Liver (tissue), 3 donors: ENCODE results near the gene CHIC2.

Experiments
- CTCF ChIP-seq: fragments of 150-350 bp; IDR thresholded peaks from 2 replicates; pipeline ENCODE4 v1.5.1; 2017; ENCODE audit warnings: improper control_type of control experiment, low read depth, low read length; ENCODE audit not compliant: missing input control
- EGR1 ChIP-seq, 2 donors: IDR thresholded peaks; 2 replicates each; pipeline ENCODE4 v1.6.1; 2016 to 2018; ENCODE audit warnings: antibody characterized with exemption in 2 of 2, low read depth in 2 of 2
- FOXA1 ChIP-seq: IDR thresholded peaks from 2 replicates; pipeline ENCODE4 v1.6.1; 2016; ENCODE audit warnings: antibody characterized with exemption
- GABPA ChIP-seq, 2 donors: IDR thresholded peaks in 1 of 2; conservative IDR thresholded peaks in 1 of 2; 2 replicates each; pipeline ENCODE4 v1.6.1; 2016; ENCODE audit warnings: antibody characterized with exemption in 2 of 2, mild to moderate bottlenecking in 1 of 2, moderate library complexity in 1 of 2
- JUND ChIP-seq, 2 donors: IDR thresholded peaks; 2 replicates each; pipeline ENCODE4 v1.6.1; 2016; ENCODE audit warnings: antibody characterized with exemption in 2 of 2
- MAX ChIP-seq: IDR thresholded peaks from 2 replicates; pipeline ENCODE4 v1.6.1; 2016; ENCODE audit warnings: antibody characterized with exemption
- RAD21 ChIP-seq, 2 donors: IDR thresholded peaks; 2 replicates each; pipeline ENCODE4 v1.6.1; 2016; ENCODE audit warnings: antibody characterized with exemption in 2 of 2, mild to moderate bottlenecking in 2 of 2
- REST ChIP-seq: IDR thresholded peaks from 2 replicates; pipeline ENCODE4 v1.6.1; 2016; ENCODE audit warnings: antibody characterized with exemption, mild to moderate bottlenecking
- RXRA ChIP-seq, 2 donors: IDR thresholded peaks; 2 replicates each; pipeline ENCODE4 v1.6.1; 2017 to 2018; ENCODE audit warnings: antibody characterized with exemption in 2 of 2, mild to moderate bottlenecking in 1 of 2
- SP1 ChIP-seq: IDR thresholded peaks from 2 replicates; pipeline ENCODE4 v1.6.1; 2018; ENCODE audit warnings: antibody characterized with exemption, mild to moderate bottlenecking
- TAF1 ChIP-seq: conservative IDR thresholded peaks from 2 replicates; pipeline ENCODE4 v1.6.1; 2016; ENCODE audit warnings: antibody characterized with exemption, mild to moderate bottlenecking
- ZBTB33 ChIP-seq: IDR thresholded peaks from 2 replicates; pipeline ENCODE4 v1.6.1; 2016; ENCODE audit warnings: antibody characterized with exemption
- donor health status: healthy.
- donor health status: healthy.

GRCh38 chr4:54082168-54082567 is 17.8 kb upstream of the CHIC2 start:
- TF ChIP-seq CTCF, result no peak
- no peak for TF ChIP-seq TAF1
- no peak for TF ChIP-seq EGR1 (IDR thresholded peaks at IDR 0.05; ENCODE audit: low read depth in 2 of 2)
- no peak for TF ChIP-seq ZBTB33
- no peak for TF ChIP-seq REST
- TF ChIP-seq MAX, result no peak
- TF ChIP-seq SP1, result no peak
- TF ChIP-seq GABPA (IDR thresholded peaks at IDR 0.05 in 1 of 2, conservative IDR thresholded peaks at IDR 0.05 in 1 of 2), result no peak
- no peak for TF ChIP-seq RAD21 (IDR thresholded peaks at IDR 0.05)
- TF ChIP-seq RXRA (IDR thresholded peaks at IDR 0.05), result no peak
- no peak for TF ChIP-seq FOXA1
- no peak for TF ChIP-seq JUND (IDR thresholded peaks at IDR 0.05)
